Stimulated activated CD4-positive, alpha-beta T cell treated with anti-CD3 and anti-CD28 coated beads, Interleukin-1b, Interleukin-23, amount 100 ng/mL, for 48 hours (primary cell): ENCODE results near the gene MPP2.
"Not testable (repeated sequence)": the region's sequence is repeated elsewhere in the genome, so short reads cannot be mapped to it uniquely, and the experiment has no call there.

Source experiments
- DNase-seq: peaks from one replicate; pipeline ENCODE4 v3.0.0-alpha.2; 2020

The MPP2 gene, protein sequence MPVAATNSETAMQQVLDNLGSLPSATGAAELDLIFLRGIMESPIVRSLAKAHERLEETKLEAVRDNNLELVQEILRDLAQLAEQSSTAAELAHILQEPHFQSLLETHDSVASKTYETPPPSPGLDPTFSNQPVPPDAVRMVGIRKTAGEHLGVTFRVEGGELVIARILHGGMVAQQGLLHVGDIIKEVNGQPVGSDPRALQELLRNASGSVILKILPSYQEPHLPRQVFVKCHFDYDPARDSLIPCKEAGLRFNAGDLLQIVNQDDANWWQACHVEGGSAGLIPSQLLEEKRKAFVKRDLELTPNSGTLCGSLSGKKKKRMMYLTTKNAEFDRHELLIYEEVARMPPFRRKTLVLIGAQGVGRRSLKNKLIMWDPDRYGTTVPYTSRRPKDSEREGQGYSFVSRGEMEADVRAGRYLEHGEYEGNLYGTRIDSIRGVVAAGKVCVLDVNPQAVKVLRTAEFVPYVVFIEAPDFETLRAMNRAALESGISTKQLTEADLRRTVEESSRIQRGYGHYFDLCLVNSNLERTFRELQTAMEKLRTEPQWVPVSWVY

DNA sequence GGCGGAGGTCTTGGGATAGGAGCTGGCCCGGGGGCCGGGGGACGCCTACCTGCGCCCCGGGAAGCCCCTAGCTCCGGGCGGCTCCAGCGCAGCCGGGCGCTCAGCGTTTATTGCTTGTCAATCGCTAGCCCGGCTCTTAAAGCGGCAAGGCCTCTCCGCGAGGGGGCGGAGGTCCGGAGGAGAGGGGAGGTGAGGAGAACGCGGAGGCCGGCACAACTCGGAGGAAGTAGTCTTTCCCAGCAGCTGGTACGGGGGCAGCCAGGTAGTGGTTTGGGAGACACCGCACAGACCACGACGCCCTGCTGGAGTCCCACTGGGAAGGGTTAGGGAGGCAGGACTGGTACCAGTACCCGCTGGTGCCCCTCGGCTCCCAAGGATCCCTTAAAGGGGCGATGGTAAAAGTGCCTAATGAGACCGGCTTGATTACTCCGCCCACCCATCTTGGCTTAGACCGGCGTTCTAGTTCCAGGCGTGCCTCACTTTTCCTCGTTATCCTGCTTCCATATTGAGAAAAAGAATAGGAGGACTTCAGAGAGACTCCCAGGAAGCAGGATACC, at the start of gene MPP2:
TSS of gene MPP2 (minus strand) at position 112 of the 557 bp plus-strand sequence. CDS start 3,076 bp downstream, outside the sequence.
- peak; percentile 47 for DNase-seq

DNA sequence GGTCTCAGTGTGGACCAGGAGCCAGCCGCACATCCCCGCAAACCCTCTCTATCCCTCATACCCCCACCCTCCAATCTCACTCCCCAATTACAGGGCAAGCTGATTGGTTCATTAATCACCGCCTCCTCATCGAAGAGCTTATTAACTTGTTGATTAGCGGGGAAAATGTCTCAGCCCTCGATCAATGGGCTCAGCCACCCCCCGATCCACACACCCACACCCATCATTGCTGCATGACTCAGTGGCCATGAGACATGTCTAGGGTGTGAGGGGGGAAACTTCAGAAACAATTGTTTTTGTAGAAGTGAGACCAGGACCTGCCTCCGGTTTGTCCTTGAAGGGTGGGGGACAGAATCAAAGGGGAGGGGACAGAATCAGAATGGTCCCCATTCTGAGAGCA, 48.9 kb upstream of the MPP2 start:
- DNase-seq, result no peak

DNA sequence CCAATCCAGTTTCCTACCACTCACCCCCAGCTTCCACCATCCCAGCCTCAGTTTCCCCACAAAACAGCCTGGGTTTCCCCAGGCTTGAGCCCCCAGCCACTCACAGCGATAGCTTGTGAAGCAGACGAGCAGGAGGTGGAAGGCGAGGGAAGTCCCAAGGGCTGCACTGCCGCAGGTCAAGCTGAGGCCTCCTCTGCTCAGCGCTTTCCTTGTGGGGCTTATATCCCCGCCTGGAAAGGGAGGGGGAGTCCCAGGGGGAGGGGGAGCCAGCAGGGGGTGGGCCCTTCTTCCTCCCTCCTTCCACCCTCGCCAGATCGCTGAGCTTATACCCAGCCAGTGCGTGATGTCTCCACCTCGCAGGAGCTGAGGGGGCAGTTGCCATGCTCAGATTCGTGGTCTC, 46.4 kb upstream of the MPP2 start, which contains the start of gene PYY:
TSS of gene PYY (minus strand) at position 195 of the 400 bp plus-strand sequence. CDS start 457 bp downstream, outside the sequence.
- DNase-seq, result no peak

DNA sequence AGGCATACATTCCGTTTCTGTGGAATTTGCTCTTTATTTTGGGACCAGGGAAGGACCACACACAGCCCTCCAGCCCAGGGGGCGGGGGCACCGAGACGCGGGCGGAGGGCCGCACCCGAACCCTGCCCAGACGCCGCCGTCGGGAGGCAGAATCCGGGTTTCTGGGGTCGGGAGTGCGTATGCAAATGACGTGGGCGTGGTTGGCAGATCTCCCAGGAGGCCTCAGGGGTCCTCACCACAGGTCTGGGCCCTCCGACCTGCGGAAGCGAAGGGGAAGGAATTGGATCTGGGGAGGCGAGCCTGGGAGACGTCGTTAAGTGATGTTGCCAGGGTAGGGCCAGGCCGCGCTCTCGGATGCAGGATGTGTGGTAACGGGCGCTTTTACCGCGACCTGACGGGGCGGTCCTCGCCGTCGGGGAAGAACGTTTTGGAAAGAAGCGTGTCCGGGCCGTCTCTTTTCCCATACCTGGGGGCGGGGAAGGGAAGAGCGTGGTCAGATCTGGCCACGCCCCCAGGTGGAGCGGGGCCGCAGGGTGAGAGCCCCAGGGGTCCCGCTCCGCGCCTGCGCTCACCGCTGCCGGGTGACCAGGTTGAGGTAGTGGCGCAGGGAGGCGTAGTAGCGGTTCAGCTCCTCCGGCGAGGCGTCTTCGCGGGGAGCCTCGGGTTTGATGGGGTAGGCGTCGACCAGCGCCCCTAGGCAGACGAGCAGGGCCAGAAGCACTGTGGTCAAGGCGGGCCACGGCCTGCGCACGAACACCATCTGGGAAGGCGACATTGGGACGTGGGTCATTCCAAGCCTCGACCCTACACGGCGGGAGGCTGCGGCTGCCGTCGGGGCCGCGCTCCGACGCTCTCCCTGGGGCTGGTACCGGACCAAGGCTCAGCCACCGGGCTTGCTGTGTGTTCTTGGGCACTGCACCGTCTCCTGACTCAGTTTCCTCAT, 45.7 kb upstream of the MPP2 start:
- no peak for DNase-seq

DNA sequence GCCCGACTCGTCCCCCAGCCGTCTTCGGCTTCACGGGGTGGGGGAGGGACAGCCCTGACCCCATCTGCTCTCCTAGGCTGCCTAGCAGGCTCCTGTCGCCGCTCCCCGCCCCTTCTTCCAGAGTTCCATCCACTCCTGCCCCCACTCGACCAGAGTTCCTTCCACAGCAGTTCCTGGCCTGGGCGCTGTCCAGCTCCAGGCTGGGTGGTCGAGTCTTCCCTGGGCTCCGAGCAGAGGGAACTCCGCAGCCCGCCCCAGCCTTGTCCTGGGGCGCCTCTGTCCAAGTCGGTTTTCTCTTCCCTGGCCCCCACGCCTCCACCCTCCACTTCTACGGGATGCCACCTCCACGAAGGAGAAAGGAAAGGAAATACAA, 45.0 kb upstream of the MPP2 start:
- DNase-seq, result no peak

DNA sequence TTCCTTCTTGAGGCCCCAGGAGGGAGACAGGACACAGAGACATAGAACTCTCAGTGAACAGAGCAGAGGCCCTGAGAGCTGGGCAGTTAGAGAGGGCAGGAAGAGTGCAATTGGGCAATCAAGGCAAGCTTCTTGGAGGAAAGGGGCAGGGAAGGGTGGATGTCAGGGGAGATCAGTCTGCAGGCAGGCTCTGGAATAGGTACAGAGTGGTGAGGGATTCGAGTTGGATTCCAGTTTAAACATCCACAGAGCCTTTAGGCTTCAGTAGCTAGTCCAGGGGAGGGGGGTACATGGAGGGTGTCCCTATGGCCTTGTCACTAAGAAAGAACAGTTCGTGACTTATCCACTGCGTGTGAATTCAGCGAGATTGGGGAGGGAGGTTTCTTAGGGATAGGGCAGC, 44.4 kb upstream of the MPP2 start:
- no peak for DNase-seq

DNA sequence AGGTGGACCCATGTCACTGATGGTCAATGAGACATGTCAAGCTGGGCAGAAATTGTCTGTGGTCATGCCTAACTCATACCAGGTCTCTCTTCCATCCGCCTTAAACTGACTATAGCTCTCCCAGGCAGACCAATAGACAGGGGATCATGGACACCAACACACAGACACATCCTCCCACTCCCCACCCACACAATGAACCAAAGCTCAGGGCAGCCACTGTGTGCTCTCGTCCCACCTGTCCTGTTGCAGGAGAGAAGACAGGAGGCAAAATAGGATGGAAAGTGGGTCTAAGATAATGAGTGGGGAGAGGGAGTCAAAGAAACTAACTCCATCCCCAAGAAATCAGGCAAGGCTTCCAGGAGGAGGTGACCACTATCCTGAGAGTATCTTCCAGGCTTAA, 43.2 kb upstream of the MPP2 start:
- no peak for DNase-seq

GRCh38 chr17:43949781-43950180, 42.4 kb upstream of the MPP2 start:
- DNase-seq, result no peak

- DNase-seq, result no peak
These were observed 39.4 kb upstream of the MPP2 start for GRCh38 chr17:43946781-43947180.

DNA sequence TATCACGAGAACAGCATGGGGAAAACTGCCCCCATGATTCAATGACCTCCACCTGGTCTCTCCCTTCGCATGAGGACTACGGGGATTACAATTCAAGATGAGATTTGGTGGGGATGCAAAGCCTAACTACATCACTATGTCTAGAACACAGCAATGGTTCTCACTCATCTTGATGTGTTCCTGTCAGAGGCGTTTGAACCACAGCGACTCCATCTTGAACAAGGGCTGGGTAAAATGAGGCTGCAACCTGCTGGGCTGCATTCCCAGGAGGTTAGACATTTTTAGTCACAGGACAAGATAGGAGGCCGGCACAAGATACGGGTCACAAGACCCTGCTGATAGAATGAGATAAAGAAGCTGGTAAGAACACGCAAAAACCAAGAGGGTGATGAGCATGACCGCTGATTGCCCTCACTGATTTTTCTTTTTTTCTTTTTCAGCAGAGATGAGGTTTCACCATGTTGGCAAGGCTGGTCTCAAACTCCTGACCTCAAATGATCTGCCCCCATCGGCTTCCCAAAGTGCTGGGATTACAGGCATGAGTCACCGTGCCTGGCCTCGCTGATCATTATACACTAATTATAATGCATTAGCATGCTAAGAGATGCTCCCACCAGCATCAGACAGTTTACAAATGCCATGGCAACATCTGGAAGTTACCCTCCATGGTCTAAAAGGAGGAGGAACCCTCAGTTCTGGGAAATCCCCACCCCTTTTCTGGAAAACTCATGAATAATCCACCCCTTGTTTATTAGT, 37.9 kb upstream of the MPP2 start:
- DNase-seq, result no peak

DNA sequence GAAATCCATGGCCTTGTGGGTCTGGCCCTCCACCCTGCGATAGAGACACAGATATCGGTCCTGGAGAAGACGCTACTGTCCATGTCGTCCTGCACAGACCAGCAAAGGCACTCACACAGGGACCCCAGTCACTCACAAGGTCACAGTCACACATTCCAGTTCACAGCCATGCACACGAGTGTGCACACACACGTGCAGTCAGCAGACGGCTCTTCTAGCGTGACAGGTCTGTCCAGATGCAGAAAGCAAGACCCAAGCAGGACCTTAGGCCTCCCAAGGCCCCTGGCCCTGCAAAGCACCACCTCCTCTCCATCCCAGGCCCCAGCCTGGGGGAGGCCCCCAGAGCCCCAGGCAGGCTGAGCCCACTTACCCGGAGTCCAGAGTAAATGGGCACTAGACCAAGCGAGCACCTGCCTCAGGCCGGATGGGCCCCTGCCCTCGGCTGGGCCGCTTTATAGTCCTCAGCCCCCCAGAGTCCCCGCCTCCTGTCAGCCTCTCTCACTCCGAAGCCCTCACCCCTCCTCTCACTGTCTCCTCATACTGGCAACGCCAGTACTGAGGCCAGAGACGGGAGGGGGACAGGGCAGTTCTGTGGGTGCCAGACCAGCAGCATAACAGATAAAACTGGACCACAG, 34.8 kb upstream of the MPP2 start, which contains the start of gene PPY:
TSS of gene PPY (minus strand) at position 426 of the 635 bp plus-strand sequence. CDS start 822 bp downstream, outside the sequence.
- DNase-seq, result no peak

GRCh38 chr17:43940630-43941029, 33.3 kb upstream of the MPP2 start:
- no peak for DNase-seq

GRCh38 chr17:43939886-43940285, 32.5 kb upstream of the MPP2 start:
- no peak for DNase-seq

DNA sequence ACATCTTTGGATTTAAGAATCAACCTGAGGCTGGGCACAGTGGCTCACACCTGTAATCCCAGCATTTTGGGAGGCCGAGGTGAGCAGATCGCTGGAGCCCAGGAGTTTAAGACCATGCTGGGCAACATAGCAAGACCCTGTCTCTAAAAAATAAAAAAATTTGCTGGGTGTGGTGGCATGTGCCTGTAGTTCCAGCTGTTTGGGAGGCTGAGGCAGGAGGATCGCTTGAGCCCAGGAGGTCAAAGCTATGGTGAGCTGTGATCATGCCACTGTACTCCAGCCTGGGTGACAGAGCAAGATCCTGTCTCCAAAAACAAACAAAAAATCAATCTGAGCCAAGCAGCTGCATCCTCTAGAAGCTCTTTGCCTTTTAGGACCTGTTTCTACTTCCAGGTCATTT, 32.1 kb upstream of the MPP2 start:
- not testable (repeated sequence) for DNase-seq

- no peak for DNase-seq
These were observed 31.5 kb upstream of the MPP2 start for GRCh38 chr17:43938838-43939182.

DNA sequence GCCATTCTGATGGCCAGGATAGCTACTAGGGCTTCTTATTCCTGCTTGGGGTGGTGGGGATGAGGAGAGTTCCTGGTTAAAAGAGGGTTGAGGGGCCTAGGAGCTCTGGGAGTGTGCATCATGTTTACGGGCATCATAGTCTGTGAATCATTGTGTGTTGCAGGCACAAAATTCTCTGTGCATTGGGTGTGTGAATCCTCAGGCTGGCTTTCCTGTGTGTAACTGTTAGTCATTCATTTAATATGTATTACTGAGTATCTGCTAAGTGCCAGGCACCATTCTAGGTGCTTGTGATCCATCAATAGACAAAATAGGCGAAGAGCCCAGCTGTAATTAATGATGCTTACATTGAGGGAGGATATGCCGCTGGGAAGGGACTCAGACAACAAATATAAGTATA, 29.1 kb upstream of the MPP2 start:
- no peak for DNase-seq

- no peak for DNase-seq
These were observed 28.6 kb upstream of the MPP2 start for GRCh38 chr17:43935926-43936261.

DNA sequence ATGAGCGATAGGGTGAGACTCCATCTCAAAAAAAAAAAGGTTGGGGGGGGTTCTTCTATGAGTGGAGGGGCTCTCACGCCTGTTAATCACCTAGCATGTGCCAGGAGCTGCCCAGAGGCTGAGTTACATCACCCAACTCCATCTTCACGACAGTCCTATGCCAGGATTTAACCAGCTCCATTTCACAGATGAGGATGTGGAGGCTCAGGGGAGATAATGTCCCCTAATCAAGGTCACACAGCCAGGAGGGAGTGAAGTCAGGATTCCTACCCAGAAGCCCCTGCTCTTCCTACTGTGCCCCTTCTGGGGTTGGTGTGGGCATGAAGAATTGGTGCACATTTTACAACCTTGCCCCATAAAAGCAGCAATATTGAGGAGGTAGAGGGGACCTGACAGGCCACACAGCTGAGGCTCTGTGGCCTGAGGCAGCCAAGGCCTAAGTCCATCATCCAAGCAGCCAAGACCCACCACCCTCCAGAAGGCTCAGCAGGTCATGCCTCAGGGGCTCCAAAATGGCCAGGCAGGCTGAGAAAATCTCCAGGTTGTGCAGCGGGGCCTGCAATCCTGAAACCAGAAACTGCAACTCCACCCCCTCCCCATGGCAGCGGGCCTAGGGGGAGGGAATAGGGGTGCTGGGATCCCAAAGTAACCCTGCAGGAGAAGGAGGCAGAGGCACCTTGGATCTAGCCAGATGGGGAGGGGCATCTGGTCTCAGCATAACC, 28.0 kb upstream of the MPP2 start:
- DNase-seq, result no peak

GRCh38 chr17:43932923-43933322, 25.6 kb upstream of the MPP2 start:
- DNase-seq, result no peak

GRCh38 chr17:43932357-43932756, 25.0 kb upstream of the MPP2 start:
- DNase-seq, result no peak

- no peak for DNase-seq
These were observed 23.8 kb upstream of the MPP2 start for GRCh38 chr17:43931062-43931571.
